Measurements from ENCODE around the gene SSBP3.

The SSBP3 gene

GRCh38 chr1:54328066-54328636 lies 78.0 kb downstream of the SSBP3 start:
- no peak for DNase-seq

DNA sequence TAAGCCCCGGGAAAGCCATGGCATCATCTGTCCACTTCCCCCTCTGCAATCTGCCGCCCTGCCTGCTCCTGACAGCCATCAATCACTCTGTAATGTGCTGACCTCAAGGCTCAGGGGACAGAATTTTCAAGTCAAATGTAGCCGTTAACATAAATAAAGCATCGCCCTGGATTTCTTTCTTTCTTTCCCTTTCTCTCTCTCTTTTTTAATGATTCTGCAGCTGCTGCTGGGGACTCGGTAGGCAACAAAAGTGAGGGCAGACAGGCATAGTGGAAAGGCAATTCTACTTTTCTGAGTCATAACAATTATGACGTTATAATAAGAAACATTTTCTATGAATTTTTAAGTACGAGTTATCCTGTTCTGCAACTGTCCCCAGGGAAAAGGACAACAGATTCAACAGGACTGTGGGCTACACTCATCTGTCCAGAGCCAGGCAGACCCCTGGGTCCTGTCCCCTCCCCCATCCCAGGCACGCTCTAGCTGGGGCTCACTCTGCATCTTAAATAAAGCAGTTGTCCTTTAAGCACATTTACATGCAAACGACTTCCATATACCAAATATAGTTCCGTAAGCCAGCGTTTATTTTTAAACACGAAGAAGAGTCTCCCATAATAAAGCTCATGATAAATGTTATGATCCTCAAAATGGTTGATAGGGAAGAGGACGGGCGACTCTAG lies 78.7 kb downstream of the SSBP3 start:
- no peak for DNase-seq

DNA sequence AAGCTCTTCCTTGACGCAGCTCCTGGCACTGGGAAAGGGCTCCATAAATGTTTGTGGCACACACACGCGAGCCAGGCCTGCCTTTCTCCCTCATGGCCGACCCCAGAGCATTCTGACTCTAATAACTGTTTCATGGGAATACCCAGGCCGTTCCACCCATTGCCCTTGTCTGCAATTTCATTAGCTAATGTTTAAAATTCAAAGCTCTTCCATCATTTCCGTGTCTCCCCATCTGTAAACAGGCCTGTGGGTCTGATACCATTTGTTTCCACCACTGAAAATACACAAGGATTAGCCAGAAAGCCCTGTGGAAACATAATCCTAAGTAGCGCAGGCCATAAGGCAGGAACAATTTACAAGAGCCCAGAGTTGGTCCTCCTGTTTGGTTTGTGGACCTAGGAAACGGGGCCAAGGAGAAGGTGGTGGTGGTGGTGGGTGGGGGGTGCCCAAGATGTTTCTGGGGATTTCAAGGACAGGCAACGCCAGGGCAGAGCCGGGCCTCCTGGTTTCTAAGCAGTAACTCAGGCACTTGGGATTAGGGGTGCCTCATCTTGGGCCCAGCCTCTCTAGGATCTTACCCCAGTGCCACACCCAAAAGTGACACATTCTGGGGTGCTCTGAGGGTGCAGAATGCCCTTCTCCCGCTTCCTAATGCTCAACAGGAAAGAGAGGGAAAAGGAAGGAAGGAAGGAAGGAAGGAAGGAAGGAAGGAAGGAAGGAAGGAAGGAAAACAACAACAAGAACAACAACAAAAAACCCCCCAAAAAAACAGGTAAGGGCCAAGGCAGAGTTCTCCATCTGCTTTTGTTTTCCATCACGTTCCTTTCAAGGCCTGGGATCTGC lies 79.4 kb downstream of the SSBP3 start:
- no peak for DNase-seq

- DNase-seq = no peak
Measured at GRCh38 chr1:54325703-54326461, 80.3 kb downstream of the SSBP3 start.

GRCh38 chr1:54325284-54325683 lies 80.9 kb downstream of the SSBP3 start:
- DNase-seq = no peak

DNA sequence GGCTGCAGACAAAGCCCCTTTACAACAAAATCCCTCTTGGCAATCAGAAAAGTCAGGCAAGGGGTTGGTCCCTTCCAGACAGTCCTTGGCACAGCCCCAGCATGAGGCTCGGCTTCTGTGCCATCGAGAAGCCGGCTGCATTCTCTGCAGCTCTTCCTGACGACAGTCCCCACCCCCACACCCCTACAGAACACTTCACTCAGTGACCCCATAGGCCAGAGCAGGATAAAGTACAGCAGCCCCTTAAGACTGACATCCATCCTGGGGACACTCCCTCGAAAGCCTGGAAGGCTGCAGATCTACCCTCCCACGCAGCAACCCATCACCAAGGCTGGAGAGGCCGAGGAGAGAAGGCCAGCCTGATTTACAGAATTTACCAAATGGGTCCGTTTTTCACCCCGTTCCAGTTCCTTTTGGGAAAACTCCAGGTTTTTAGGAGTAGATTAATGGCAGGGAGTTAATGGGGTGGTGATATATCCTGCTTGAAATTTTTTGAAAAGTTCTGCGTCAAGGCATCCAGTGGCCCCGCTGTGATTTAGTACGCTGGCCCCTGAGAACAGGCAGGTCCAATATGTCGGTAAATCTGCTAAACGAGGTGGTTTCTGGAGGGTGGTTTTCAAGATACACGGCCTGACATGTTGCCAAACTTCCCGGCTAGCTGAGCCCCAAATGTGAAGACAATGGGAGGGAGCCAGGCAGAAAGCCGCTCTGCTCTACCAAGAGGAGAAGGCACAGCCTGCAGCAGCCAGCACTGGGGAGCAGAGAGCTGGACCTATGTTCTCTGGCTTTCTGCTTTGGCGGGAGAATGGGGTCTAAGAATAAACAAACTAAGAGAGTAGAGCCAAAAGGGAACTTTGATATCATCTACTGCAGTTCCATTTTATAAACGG lies 81.7 kb downstream of the SSBP3 start:
- no peak for DNase-seq

GRCh38 chr1:54323921-54324250 lies 82.3 kb downstream of the SSBP3 start:
- DNase-seq = no peak

GRCh38 chr1:54323324-54323739 lies 82.9 kb downstream of the SSBP3 start:
- DNase-seq = no peak

GRCh38 chr1:54318246-54318814 lies 87.9 kb downstream of the SSBP3 start:
- no peak for DNase-seq

- DNase-seq = no peak
Measured at GRCh38 chr1:54317084-54317483, 89.1 kb downstream of the SSBP3 start.

- no peak for DNase-seq
Measured at GRCh38 chr1:54315099-54315498, 91.1 kb downstream of the SSBP3 start.

- no peak for DNase-seq
Measured at GRCh38 chr1:54314696-54315095, 91.5 kb downstream of the SSBP3 start.

- no peak for DNase-seq
Measured at GRCh38 chr1:54312796-54313316, 93.3 kb downstream of the SSBP3 start.

DNA sequence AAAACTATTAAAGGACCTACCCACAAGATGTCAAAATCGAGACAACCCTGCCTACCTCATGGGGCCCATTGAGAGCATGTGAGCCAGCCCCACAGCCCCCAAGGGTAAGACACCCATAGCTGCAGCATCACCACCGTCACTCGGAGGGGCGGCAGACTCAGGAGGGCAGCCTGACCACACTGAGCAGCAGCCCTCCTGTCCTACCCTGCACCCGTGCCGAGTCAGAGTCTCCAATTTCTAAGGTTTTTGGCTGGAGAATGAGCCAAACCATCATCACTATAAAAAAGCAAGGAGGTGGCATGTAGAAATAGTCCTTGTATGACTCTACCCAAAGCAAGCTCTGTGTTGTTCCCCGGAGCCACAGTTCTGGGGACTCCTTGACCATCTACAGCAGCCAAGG lies 94.7 kb downstream of the SSBP3 start:
- no peak for DNase-seq

DNA sequence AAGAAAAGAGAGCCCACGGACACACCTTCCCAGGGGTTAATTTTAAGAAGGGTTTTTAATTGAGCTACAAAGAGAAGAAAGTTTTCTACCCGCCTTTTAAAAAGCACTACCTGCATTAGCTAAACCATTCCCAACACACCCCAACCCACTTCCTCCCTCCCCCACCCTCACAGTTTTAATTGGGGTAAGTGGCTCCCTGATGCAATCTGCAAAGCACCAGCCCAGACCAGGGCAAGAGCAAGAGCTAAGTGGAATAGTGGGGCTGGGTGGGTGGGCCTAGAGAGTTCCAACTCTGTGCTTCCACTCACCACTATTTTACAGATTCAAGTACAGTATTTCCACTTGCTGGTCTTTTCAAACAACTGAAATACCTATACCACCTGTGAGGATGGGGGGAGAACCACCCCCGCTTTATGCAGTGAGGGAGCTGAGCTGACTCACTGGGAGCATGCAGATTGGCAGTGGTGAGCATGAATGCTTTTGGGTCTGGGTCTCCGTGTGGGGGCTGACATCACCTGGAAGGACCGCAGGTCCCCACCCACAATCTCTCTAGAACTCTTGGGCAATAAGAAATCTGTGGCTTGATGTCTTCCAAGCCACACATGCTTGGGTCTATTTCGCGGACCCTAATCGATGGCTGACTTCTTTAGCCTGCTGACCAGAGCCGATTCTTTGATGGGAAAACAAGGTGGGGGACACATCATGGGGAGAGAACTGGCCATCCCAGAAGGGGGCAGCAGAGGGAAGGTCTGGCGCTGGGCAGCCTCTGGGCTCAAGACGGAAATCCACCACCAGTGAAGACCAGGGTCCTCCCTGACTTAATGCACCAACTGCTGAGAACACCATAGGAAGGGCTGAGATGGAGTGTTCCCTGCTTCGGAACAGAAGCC lies 95.5 kb downstream of the SSBP3 start:
- peak; percentile 51 for DNase-seq

DNA sequence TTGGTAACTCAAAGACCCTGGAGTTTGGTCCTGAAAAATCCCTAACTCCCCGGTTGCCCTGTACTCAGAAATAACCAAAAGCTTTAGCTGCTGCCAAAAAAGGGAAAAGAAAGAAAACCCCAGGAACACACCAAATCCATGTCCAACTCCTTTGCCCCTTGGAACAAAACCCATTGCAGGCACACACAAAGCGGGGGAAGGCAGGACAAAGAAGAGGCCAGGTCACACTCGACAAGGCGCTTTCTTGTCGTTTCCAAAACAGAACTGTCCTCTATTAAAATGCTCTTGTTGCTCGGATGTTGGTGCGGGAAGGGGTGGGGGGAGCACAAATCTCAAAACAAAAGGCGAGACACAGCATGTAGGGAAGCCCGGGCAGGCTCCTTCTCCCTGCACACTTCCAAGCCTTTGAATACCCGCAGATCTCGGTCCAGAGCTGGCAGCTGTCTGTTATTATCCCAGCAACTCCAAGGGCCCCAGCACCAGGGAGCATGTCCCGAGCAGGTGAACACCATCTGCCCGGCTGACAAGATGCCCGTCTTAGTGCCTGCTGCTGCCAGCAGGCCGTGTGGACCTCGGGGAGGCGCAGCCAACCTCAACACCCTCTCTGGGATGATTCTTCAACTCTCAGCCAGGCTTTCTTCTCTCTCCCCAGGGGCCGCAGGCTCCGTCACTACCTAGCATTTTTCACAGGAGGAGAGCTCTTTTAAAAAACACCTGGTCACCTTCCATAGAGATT lies 96.4 kb downstream of the SSBP3 start:
- DNase-seq = no peak

- DNase-seq = no peak
Measured at GRCh38 chr1:54307305-54307704, 98.9 kb downstream of the SSBP3 start.

DNA sequence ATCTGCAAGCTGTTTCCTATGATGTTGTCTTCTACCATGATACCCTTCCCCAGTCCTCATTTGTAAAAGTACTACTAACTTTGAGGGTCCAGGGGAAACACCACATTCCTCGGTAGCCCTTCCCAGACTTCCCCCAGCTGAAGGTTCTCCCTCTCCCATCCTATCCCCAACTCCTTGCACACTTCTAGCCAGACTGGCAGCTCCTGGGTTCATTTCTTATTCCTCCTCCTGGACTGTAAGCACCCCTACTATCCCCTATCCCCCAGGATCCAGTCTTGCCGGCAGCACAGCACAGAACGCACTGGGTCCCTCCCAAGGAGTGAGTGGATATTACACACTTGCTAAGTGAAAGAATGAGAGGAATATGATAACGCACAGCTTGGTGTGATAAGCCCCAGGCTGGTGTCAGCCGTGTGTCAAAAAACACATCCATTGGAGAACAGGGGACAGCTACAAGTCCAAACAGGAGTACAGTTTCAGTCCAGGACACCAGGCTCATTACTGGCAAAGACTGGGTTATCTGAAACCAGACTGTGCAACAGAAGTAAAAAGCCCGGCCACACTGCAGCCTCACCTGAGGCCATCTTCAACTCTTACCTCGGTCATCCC lies 100.2 kb downstream of the SSBP3 start:
- DNase-seq = no peak

DNA sequence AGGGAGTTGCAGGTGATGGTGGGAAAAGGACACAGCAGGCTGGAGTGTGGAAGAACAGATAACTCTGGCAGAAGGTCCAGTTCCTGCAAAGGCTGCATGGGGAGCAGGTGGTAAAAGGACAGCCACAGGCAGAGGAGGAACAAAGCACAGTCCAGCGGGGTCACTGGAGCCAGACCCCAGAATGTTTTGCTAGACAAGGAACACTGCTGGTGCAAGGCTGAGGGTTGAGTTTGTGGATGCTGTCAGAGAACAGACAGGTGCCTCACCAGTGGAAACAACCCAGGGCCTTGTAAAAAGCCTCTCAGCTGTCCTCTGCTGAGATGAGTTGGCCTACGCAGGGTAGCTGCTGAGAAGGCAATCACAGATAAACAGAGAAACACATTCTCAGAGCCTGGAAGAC lies 101.7 kb downstream of the SSBP3 start:
- DNase-seq = no peak
